H1 (cell line): ENCODE results near the gene ALG1. TPM values are rescaled to one million over a fixed set of nuclear protein-coding genes. Genes with fewer than 3 reads are reported as not detected.

Experiments used
- CTCF ChIA-PET: fragments of 300-600 bp; sonication (Branson Sonifier 250); formaldehyde crosslinking; loops from one replicate; lab custom pipeline; 2021; ENCODE audit not compliant: partially characterized antibody; lab: Charles Lee
- POLR2A ChIA-PET: fragments of 300-600 bp; sonication (Branson Sonifier 250); formaldehyde crosslinking; loops from one replicate; lab custom pipeline; 2021; ENCODE audit warnings: inconsistent platforms; ENCODE audit not compliant: partially characterized antibody; lab: Charles Lee
- DNase-seq, 2 experiments: peaks; one replicate each; pipeline versions ENCODE4 v3.0.0 to v3.0.0-alpha.2; 2010 to 2022; ENCODE audit warnings: low spot score in 2 of 2, low read depth in 1 of 2, mixed read lengths in 1 of 2
- FAIRE-seq: peaks from 2 replicates; lab custom pipeline; 2011; peaks lifted over from hg19 to GRCh38; lab: Jason Lieb, UNC
- H2AFZ ChIP-seq: 2 replicates; pipeline ENCODE4 v1.8.1; 2012; ENCODE audit warnings: low read length, inconsistent platforms
- H2AK5ac ChIP-seq: 2 replicates; pipeline ENCODE4 v1.6.1; 2013; ENCODE audit warnings: low read depth, low read length
- H2BK120ac ChIP-seq: replicated peaks from 2 replicates; pipeline ENCODE3; 2013; ENCODE audit warnings: low read depth, low read length, inconsistent platforms
- H2BK12ac ChIP-seq: 2 replicates; pipeline ENCODE4 v1.6.1; 2013; ENCODE audit warnings: low read depth, low read length
- H2BK15ac ChIP-seq: 2 replicates; pipeline ENCODE4 v1.6.1; 2013; ENCODE audit warnings: low read length
- H2BK20ac ChIP-seq: 2 replicates; pipeline ENCODE4 v1.6.1; 2013; ENCODE audit warnings: low read length
- H2BK5ac ChIP-seq: 2 replicates; pipeline ENCODE4 v1.6.1; 2013; ENCODE audit warnings: low read depth, low read length
- H3K14ac ChIP-seq: 2 replicates; pipeline ENCODE4 v1.6.1; 2013; ENCODE audit warnings: inconsistent platforms; ENCODE audit not compliant: insufficient read length
- H3K18ac ChIP-seq: 2 replicates; pipeline ENCODE4 v1.6.1; 2013; ENCODE audit warnings: low read length; ENCODE audit errors: extremely low read depth
- H3K23ac ChIP-seq: 2 replicates; pipeline ENCODE4 v1.6.1; 2013; ENCODE audit warnings: inconsistent platforms; ENCODE audit not compliant: insufficient read length
- H3K23me2 ChIP-seq: 2 replicates; pipeline ENCODE4 v1.6.1; 2013; ENCODE audit warnings: low read depth, low read length
- H3K27ac ChIP-seq: 2 replicates; pipeline ENCODE4 v1.6.1; 2011; ENCODE audit warnings: low read depth, low read length, inconsistent platforms
- H3K27me3 ChIP-seq, 4 experiments: replicated peaks in 1 of 4; 1 replicate in 1 of 4; 2 replicates in 3 of 4; pipeline versions ENCODE4 v1.6.1 to v1.8.1; 2011 to 2013; ENCODE audit warnings: low read length in 3 of 4, mild to moderate bottlenecking in 3 of 4, inconsistent platforms in 2 of 4, mixed read lengths in 2 of 4, moderate library complexity in 1 of 4; ENCODE audit not compliant: control insufficient read depth in 3 of 4, insufficient read depth in 3 of 4; ENCODE audit errors: extremely low read depth in 1 of 4
- H3K36me3 ChIP-seq, 4 experiments: 2 replicates each; pipeline versions ENCODE4 v1.6.1 to v1.8.1; 2011 to 2013; ENCODE audit warnings: mild to moderate bottlenecking in 4 of 4, low read length in 3 of 4, moderate library complexity in 2 of 4, control low read depth in 1 of 4, inconsistent platforms in 1 of 4; ENCODE audit not compliant: insufficient read depth in 4 of 4, control insufficient read depth in 2 of 4
- H3K4ac ChIP-seq: replicated peaks from 2 replicates; pipeline ENCODE3; 2013; ENCODE audit warnings: low read length, low read depth, mixed read lengths, inconsistent platforms; ENCODE audit not compliant: insufficient read length
- H3K4me1 ChIP-seq, 4 experiments: replicated peaks in 1 of 4; 1 replicate in 1 of 4; 2 replicates in 3 of 4; pipeline versions ENCODE4 v1.6.1 to v1.8.1; 2011 to 2013; ENCODE audit warnings: low read length in 3 of 4, inconsistent platforms in 2 of 4, mixed read lengths in 1 of 4; ENCODE audit not compliant: insufficient read depth in 4 of 4, control insufficient read depth in 3 of 4
- H3K4me2 ChIP-seq, 2 experiments: 2 replicates each; pipeline versions ENCODE4 v1.6.1 to v1.8.1; 2011 to 2013; ENCODE audit warnings: low read depth in 2 of 2, low read length in 2 of 2, control low read depth in 1 of 2, inconsistent platforms in 1 of 2, mild to moderate bottlenecking in 1 of 2; ENCODE audit not compliant: insufficient read depth in 1 of 2
- H3K4me3 ChIP-seq, 4 experiments: fragments of 200-600, 300-600 bp in 1 of 4; sonication (generic), shearing (Covaris generic), sonication (Bioruptor Twin) in 1 of 4; 2 replicates each; pipeline versions ENCODE4 v1.5.1 to v1.8.1; 2011 to 2016; ENCODE audit warnings: low read length in 4 of 4, low read depth in 3 of 4, control low read depth in 2 of 4, inconsistent platforms in 2 of 4, mild to moderate bottlenecking in 2 of 4, mixed read lengths in 1 of 4, moderate library complexity in 1 of 4; ENCODE audit not compliant: insufficient read depth in 2 of 4; ENCODE audit errors: extremely low read depth in 1 of 4
- H3K56ac ChIP-seq: replicated peaks from 2 replicates; pipeline ENCODE3; 2013; ENCODE audit warnings: low read depth, mild to moderate bottlenecking, mixed read lengths, low read length, inconsistent platforms; ENCODE audit not compliant: insufficient read length
- H3K79me1 ChIP-seq: 2 replicates; pipeline ENCODE4 v1.6.1; 2013; ENCODE audit warnings: low read depth, low read length, control low read depth
- H3K79me2 ChIP-seq, 2 experiments: 2 replicates each; pipeline versions ENCODE4 v1.6.1 to v1.8.1; 2012 to 2013; ENCODE audit warnings: low read length in 2 of 2, mild to moderate bottlenecking in 2 of 2, inconsistent platforms in 1 of 2; ENCODE audit not compliant: insufficient read depth in 2 of 2, control insufficient read depth in 1 of 2
- H3K9ac ChIP-seq, 4 experiments: replicated peaks in 1 of 4; 1 replicate in 1 of 4; 2 replicates in 3 of 4; pipeline versions ENCODE4 v1.6.1 to v1.8.1; 2011 to 2013; ENCODE audit warnings: low read depth in 3 of 4, low read length in 3 of 4, control low read depth in 2 of 4, mild to moderate bottlenecking in 2 of 4, moderate library complexity in 2 of 4, inconsistent platforms in 1 of 4; ENCODE audit errors: extremely low read depth in 1 of 4
- H3K9me3 ChIP-seq, 2 experiments: 2 replicates each; pipeline versions ENCODE4 v1.6.1 to v1.8.1; 2012 to 2013; ENCODE audit warnings: mild to moderate bottlenecking in 2 of 2, moderate library complexity in 2 of 2, control low read depth in 1 of 2, inconsistent platforms in 1 of 2, low read depth in 1 of 2, low read length in 1 of 2, mixed read lengths in 1 of 2; ENCODE audit not compliant: insufficient read depth in 2 of 2
- H4K20me1 ChIP-seq, 2 experiments: replicated peaks in 1 of 2; 2 replicates each; pipeline versions ENCODE3 to v1.8.1; 2011 to 2013; ENCODE audit warnings: inconsistent platforms in 2 of 2, low read length in 2 of 2, mild to moderate bottlenecking in 1 of 2; ENCODE audit not compliant: insufficient read depth in 2 of 2, control insufficient read depth in 1 of 2
- H4K5ac ChIP-seq: 2 replicates; pipeline ENCODE4 v1.6.1; 2013; ENCODE audit warnings: low read length, low read depth, mixed read lengths, inconsistent platforms; ENCODE audit not compliant: insufficient read length
- H4K8ac ChIP-seq: 2 replicates; pipeline ENCODE4 v1.8.0; 2013; ENCODE audit warnings: mild to moderate bottlenecking, moderate library complexity, low read length, inconsistent platforms; ENCODE audit not compliant: insufficient read depth; ENCODE audit errors: extremely low read depth
- H4K91ac ChIP-seq: replicated peaks from 2 replicates; pipeline ENCODE3; 2013; ENCODE audit warnings: low read length, mixed read lengths, inconsistent platforms; ENCODE audit not compliant: insufficient read length
- CREB1 ChIP-seq: IDR thresholded peaks from 2 replicates; pipeline ENCODE4 v1.6.1; 2012; ENCODE audit warnings: inconsistent platforms
- SAP30 ChIP-seq: fragments of 300-600 bp; sonication (generic); IDR thresholded peaks from 2 replicates; pipeline ENCODE4 v1.7.1; 2012; ENCODE audit warnings: low read length, moderate library complexity, mild to moderate bottlenecking, inconsistent platforms; ENCODE audit not compliant: insufficient read depth, insufficient replicate concordance
- WGBS, 2 experiments: shearing (Covaris generic) in 1 of 2; methylation state at CpG; one replicate each; pipeline versions ENCODE4 v1.1.6 to v1.1.7; 2013 to 2015; ENCODE audit warnings: low lambda C conversion rate in 2 of 2, mixed read lengths in 2 of 2, inconsistent platforms in 1 of 2, low coverage in 1 of 2, missing lambda C conversion rate in 1 of 2; ENCODE audit not compliant: insufficient replicate concordance in 2 of 2, insufficient coverage in 1 of 2, insufficient read length in 1 of 2; ENCODE audit errors: extremely low coverage in 1 of 2, missing lambda C conversion rate in 1 of 2; 5-methylcytosine and 5-hydroxymethylcytosine counted together
- polyA plus RNA-seq, 7 experiments: library from polyadenylated mRNA; depleted of rRNA in 3 of 7; stranded (reverse) in 5 of 7; unstranded in 2 of 7; fragments of >200 nt in 5 of 7; fragments of 200-250 nt in 2 of 7; gene quantifications; 1 replicate in 5 of 7; 2 replicates in 1 of 7; 4 replicates in 1 of 7; pipeline versions ENCODE4 v1.2.1 to v1.2.3, GENCODE V29; 2011 to 2013; ENCODE audit warnings: missing spikeins in 2 of 7, mixed read lengths in 2 of 7
- total RNA-seq: library from RNA; stranded (reverse); fragmentation: NEBNext Ultra II Directional; extraction: Animal tissue kit (Norgen Biotek cat#: 25700); gene quantifications from 2 replicates; pipeline ENCODE4 v1.2.1, GENCODE V29; 2021

ALG1 gene
- total and polyA plus RNA-seq, 2 of the 8 experiments (the other 6 are each of a cell fraction or from before 2014, with no cell fraction given): 34.8 to 46.5 TPM

- Histone ChIP-seq H3K4me3 (no peak overlapping the region), H2AFZ (no peak overlapping the region), H3K27me3 (no peaks in the 10 kb centered on the region), H2BK120ac (no peak overlapping the region), H3K79me2 (no peaks in the 10 kb centered on the region), H3K36me3 (no peaks in the 10 kb centered on the region), H4K5ac (no peak overlapping the region), H3K9me3 (no peaks in the 10 kb centered on the region), H3K14ac (no peak overlapping the region), H3K4ac (no peak overlapping the region), H2AK5ac (peak overlapping the region; percentile 40; the same call in 1 of the 2 replicates), H2BK15ac (0 out of 2 replicates have a peak overlapping the region, but pooled peaks have one; percentile 19), H3K23me2 (no peaks in the 10 kb centered on the region), H3K27ac (no peak overlapping the region), H3K4me1 (peaks cover 0 to 1% (median 1%) of the 10 kb centered on the region in 4 experiments; a peak in 6 of 7 replicates), H4K8ac (no peak overlapping the region), H4K91ac (no peak overlapping the region), H3K18ac (no peak overlapping the region), H2BK12ac (0 out of 2 replicates have a peak overlapping the region, but pooled peaks have one; percentile 23), H3K23ac (no peak overlapping the region), H3K56ac (no peak overlapping the region), H2BK20ac (no peak overlapping the region), H3K4me2 (no peak overlapping the region), H2BK5ac (no peak overlapping the region), H3K79me1 (no peaks in the 10 kb centered on the region), H4K20me1 (no peaks in the 10 kb centered on the region), H3K9ac (no peak overlapping the region)
- ChIA-PET CTCF (interaction anchor here (0.6 to 28.8 kb wide), 8 partner anchors 12 to 554 kb away, joined by 3 to 625 read pairs (median 6); partner anchors contain the start of gene ALG1), POLR2A (interaction anchor here (0.6 to 1.5 kb wide), 4 partner anchors 16 to 72 kb away, joined by 3 read pairs; no protein-coding TSS in a partner anchor)
- WGBS, 2 experiments: 94% methylated on average over 12 of the region's 12 CpGs; no CpG with 5 or more reads in 1 of the 2 experiments
- no peak for DNase-seq
- TF ChIP-seq CREB1 (no peak), SAP30 (no peak)
- FAIRE-seq: no peak
Observed at GRCh38 chr16:5041600-5042133, 30.0 kb upstream of the ALG1 start.
